Stimulated activated CD4-positive, alpha-beta T cell treated with anti-CD3 and anti-CD28 coated beads, Interleukin-4, amount 100 ng/mL, for 1 hour (primary cell): ENCODE measurements around the gene SRPRB.
A peak's percentile ranks its signal among the peaks of the same experiment; 100 is the strongest.

Experiments
- DNase-seq: peaks from one replicate; pipeline ENCODE4 v3.0.0-alpha.2; 2020

Gene SRPRB

GRCh38 chr3:133805702-133806475 is at the start of gene SRPRB:
Gene SRPRB (plus strand): TSS chr3:133805815. CDS start chr3:133805849, 34 bp downstream.
- peak; percentile 96 for DNase-seq

DNA sequence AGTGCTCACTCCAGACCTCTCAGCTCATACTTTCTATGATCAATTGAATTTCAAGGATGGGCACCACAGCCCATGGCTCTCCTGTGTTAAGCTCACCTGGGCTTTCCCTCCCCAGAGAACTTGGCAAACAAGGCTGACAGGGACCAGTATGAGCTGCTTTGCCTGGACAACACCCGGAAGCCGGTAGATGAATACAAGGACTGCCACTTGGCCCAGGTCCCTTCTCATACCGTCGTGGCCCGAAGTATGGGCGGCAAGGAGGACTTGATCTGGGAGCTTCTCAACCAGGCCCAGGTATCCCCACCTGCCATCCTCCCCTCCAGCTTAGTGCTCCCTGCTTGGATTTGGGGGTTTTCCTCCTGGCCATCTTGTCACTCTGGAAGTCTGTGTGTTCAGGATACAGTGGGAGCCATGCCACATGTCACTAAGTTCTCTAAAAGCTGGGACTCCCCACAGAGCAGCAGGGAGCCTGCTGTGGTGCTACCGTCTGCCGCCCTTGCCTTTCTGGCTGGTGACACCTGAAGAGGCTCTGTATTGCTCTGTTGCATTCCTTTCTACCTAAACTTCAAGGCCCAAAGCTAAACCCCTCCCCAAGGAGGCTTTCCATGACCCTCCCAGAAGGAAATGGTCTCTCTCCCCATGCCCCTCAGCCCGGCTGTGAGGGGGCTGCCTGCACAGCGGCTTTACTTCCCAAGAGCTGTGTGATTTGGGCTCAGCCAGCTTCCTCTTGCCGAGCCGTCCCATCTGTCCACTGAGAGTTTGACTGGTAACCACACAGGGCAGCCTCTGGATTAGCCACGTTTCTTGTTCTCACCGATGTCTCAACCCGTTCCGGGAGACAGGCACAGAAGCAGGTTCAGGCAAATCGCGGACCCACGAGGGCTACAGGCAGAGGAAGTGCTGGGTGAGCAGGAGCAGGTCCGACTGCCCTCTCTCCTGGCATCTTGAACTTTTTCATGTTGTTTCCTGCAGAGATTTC is 48.6 kb upstream of the SRPRB start:
- no peak for DNase-seq

GRCh38 chr3:133757701-133758567 is 47.7 kb upstream of the SRPRB start:
- DNase-seq: no peak

GRCh38 chr3:133758568-133758928 is 47.1 kb upstream of the SRPRB start:
- no peak for DNase-seq

- no peak for DNase-seq
Measured at GRCh38 chr3:133758964-133759739, 46.5 kb upstream of the SRPRB start.

GRCh38 chr3:133759740-133760305 is 45.8 kb upstream of the SRPRB start:
- DNase-seq: no peak

GRCh38 chr3:133760916-133761315 is 44.7 kb upstream of the SRPRB start:
- no peak for DNase-seq

DNA sequence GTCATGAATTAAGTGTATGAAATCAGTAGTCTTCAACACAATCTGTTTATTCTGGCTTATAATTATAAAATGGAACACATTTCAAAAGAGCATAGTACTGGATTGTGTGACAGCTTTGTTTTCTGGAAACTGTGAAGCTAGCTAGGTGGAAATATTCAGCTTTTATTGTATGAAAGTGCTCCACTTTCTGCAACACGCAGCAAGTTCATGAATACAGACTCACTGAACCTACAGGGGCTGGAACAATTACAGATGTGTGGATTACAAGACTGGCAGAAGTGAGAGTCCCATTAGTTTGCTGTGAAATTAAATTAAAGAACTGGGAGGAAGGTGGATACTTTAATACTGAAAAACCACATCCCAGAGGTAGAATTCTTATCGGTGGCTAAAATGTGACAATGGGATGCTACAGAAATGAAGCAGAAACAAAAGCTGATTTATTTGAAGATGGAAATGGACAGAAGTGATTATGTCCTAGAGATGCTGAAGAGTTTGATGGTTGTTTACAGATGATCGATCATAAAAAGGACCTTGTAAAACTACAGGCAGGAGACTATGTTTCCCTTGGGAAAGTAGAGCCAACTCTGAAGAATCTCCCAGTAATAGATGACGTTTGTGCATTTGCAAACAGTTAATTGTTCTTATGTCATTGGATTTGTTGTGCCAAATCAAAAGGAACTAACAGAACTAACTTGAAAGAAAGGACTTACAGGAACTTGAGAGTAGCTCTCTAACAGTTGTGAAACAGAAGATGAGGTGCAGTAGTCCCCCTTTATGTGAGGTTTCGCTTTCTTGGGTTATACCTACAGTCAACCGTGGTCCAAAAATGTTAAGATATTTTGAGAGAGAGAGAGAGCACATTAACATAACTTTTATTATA is 43.8 kb upstream of the SRPRB start:
- DNase-seq: no peak

GRCh38 chr3:133762539-133762938 is 43.1 kb upstream of the SRPRB start:
- no peak for DNase-seq

- DNase-seq: no peak
Measured at GRCh38 chr3:133763797-133764683, 41.6 kb upstream of the SRPRB start.

GRCh38 chr3:133765256-133765655 is 40.4 kb upstream of the SRPRB start:
- no peak for DNase-seq

DNA sequence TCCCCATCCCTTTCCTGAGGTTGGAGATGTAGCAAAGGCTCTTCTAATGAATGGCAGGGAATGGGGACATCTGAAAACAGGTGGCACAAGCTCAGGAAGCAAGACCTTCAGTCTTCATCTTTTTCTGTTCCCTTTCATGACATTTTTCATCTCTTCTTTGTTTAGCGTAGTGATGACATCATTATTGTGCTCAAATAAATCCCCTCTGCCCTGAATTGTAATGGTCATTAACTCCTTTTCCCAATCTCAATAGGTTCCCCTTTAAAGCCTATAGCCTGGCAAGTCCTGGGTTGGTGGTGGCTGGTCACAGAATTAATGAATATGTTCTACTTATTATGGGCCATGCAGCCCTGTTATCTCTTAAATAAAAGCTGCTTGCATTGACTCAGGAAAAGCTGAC is 38.0 kb upstream of the SRPRB start:
- no peak for DNase-seq

GRCh38 chr3:133769536-133769935 is 36.1 kb upstream of the SRPRB start:
- DNase-seq: no peak

- no peak for DNase-seq
Measured at GRCh38 chr3:133773732-133774131, 31.9 kb upstream of the SRPRB start.

- DNase-seq: no peak
Measured at GRCh38 chr3:133775309-133775708, 30.3 kb upstream of the SRPRB start.

- DNase-seq: no peak
Measured at GRCh38 chr3:133775835-133776234, 29.8 kb upstream of the SRPRB start.

GRCh38 chr3:133776794-133777438 is 28.7 kb upstream of the SRPRB start:
- DNase-seq: no peak

GRCh38 chr3:133777807-133778568 is 27.6 kb upstream of the SRPRB start:
- DNase-seq: no peak
